GM21360 (cell line): Measurements from ENCODE around the gene POP4.

Source experiments
- ATAC-seq: cut with Tn5 transposase; IDR thresholded peaks from one replicate; pipeline ENCODE4 v1.9.1; 2021; ENCODE audit warnings: mild to moderate bottlenecking, moderate library complexity; ENCODE audit not compliant: unreplicated experiment

POP4 gene

DNA sequence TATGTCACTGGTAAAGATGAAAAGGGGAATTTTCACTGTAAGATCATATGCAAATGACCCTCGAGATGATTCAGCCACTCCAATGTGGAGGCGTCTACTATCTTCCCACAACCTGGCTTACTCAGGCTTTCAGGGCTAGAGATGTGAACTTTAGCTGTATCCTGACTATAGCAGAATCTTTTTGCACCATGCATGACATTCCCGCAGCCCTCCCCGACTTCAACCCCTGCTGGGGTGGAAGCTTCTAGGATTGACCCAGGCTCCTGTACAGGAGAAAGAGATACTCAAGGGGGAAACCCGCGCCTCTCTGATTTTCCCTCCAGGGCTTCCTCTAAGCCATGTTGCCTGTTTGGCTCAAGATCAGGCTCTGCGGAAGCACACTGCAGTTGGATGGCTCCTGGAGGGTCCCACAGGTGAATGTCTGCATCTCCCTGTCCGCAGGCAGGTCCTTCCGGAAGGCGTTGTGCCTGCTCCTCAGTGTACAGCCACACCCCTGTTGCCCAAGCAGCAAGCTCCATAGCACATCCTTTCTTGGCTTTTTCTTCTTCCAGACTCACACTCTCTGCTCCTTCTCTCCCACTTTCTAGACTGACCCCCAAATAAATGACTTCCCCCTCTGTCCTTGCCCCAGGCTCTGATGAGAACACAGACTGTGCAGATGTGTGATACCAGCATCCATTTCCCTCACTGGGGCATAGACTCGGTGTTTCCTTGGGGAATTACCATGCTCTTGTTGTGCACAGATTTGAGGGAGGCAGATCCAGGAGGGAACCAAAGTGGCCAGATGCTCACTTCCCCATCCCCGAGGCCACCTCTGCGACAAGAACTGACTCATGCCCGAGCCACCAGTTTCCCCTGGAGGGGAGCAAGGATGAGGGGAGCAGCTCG is 29.1 kb upstream of the POP4 start:
- peak; percentile 72 for ATAC-seq

DNA sequence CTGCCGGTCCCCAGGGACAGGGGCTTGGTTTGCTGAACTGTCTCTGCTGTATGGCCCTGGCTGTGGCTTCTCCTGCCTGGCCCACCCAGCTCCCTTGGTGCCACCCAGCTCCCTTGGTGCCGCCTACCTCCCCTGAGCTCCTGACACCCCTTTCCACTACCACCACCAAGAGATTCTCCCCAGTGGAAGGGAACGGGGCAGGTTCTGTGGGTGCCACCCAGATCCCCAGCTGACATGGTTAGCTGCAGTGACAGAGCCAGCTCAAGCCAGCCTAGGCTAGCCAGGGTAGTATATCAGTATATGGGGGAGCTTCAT is 28.5 kb upstream of the POP4 start:
- no peak for ATAC-seq

DNA sequence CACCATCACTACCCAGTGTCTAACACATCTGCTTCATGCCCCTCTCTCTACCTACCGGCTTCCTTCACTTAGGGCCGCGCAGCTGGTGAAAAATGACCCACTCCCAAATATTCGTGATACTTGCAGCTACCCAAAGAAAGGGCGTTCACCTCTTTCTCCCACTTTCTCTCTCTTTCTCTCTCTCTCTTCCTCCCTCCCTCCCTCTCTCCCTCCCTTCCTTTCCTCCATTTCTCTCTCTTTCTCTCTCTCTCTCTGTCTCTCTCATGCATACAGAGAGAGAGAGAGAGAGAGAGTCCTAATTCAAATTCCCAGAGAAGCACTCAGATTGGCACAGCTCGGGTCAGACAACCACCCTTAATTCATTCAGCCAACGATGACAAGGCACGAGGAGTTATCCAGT is 27.7 kb upstream of the POP4 start:
- ATAC-seq: no peak

DNA sequence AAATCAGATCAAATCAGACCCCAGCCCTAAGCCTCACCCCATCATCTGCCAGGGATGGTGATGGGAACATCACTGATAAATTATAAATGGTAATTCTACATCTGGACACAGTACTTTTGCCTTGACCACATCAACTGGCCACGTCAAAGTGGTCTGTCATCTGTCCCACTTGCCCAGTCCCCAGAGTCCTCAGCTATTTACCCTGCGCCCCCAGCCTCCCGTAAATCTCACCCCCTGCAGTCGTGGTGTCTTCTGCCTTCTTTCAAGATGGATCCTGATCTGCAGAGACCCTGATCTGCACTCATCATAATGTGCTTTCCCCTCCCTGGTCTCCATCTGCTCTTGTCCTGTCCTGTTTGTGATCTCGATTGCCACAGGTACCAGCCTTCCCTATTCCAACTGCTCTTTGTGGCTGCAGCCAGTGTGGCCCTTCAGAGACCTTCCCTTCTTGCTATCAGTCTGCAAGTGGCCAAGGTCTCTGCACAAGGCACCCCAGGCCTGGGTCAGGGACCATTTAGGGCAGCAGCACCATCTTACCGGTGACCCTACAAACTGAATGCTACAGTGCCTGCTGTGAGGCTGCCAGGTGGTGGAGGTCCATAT is 26.7 kb upstream of the POP4 start:
- no peak for ATAC-seq

DNA sequence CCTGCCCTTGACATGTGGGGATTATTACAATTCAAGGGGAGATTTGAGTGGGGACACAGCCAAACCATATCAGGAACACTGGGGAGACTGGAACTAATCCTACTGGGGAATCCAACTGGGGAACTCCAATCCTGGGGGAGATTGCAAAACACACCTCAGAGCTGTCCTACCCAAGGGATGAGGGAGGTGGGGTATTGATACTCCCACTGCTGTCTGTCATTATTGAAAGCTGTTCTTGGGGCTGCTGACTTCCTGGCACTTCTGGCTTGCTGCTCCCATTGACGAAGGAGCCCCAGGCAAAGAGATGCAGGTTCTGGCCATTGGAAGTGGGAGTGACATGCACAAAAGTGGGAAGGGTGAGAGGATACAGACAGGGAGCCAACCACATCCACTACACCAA is 24.7 kb upstream of the POP4 start:
- no peak for ATAC-seq

DNA sequence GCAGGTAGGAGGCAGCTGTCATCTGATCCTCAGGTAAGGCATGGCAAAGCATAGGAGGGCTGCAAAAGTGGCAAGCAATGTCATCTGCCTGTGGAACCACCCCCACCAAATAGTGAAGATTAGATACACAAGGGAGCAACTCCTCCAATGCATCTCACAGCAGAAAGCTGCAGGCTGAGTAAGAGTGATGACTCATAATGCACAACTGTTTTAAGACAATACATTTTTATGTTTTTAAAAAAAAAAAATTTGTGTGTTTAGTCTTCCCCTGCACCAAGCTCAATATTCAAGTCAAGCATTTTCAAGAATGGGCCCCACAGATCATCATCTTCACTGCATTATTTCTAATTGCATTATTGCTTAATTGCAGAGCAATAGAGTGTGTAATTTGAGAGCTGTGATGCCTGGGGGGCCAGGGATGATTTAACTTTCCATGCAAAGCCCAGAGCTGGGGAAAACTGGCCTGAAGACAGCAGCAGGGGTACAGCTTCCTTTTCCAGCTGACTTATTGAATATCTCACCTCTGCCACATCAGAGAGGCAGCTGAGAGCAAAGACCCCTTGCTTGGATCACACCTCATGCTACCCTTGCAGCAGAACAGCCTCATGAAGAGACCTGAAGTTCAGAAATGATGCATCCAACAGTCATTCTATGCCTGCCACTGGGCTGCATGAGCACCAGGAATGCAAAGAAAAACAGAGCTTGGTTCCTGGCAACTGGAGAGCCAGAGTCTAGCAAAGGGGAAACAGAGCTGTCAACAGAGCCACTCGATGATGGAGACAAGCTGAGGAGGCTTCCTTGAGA is 22.7 kb upstream of the POP4 start:
- no peak for ATAC-seq

DNA sequence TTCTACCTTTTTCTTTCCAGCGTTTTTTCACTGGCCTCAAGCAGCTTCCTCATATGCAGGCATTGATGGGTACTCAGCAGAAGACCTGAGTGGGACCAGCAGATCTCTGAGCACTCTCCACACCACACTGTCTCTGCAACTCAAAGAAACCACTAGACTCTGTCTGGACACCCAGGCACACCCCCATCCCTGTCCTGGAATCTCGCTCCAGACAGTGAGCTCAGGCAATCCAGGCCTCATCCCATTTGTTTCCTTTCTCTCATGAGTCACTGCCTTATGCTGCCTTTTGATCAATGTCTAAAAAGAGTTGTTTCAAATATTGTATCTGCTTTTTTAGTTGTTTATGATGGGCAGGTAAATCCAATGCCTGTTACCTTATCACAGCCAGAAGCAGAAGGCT is 19.7 kb upstream of the POP4 start:
- no peak for ATAC-seq

DNA sequence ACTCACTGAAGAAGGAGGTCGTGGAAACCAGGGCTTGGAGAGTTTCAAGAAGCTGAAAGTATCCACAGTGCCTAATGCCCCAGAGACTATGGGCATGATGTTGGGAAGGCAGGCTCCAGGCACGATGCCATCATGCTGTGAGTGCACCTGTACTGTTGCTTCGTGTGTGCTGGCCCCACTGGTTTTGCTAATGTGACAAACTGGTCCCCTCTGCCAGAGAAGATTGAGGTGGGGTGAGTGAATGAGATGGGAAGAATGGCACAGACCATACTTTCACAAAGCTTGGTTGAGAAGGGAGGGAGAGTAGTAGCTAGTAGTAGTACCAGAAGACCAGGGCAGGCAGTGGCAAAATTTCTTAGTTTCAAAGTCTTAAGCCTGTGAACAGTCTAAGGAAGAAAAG is 19.0 kb upstream of the POP4 start:
- no peak for ATAC-seq

DNA sequence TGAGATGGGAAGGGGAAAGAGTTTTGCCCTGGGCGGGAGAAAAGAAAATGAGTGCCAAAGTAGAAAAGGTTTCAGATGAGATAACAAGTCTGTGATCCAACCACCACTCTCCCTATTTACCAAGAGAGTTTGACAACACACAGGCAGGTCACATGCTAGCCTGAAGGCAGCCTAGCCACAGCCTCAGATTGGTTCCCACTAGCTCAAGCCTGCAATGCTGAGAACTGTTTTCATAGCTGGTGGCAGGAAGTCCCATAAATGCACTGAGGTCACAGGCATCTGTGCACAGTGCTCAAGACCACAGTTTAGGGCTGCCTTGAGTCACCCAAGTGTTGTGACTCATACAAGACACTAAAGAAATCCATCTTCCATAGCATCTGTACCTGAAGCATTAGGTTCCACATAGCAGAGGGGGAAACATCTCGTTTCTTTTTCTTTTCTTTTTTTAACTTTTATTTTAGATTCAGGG is 18.5 kb upstream of the POP4 start:
- ATAC-seq: peak; percentile 93

DNA sequence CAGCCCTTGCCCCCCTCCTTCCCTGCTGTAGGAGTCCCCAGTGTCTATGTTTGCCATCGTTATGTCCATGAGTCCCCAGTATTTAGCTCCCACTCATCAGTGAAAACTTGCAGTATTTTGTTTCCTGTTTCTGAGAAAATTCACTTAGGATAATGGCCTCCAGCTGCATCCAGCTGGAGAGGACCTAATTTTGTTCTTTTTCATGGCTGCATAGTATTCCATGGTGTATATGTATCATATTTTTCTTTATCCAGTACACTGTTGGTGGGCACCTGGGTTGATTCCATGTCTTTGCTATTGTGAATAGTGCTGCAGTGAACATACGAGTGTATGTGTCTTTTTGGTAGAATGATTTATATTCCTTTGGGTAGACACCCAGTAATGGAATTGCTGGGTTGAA is 18.0 kb upstream of the POP4 start:
- ATAC-seq: no peak

DNA sequence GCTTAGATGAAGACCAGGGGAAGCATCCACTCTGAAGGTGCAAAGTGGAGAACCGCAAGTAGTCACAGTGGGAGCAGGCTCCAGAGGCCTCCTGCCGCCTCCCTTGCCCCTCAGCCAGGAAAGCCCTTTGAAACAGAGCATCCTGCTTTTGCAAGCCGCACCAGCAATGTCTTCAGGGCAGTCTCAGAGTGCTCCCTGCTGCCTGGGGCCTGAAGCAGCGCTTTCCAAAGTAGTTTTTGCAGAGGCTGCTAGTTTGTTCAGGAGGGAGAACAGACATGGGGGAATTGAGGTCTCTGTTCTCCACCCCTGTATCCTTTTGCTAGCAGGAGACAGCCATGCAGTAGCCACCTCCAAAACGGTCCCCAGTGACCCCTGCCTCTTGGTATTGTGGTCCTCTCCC is 15.8 kb upstream of the POP4 start:
- no peak for ATAC-seq

DNA sequence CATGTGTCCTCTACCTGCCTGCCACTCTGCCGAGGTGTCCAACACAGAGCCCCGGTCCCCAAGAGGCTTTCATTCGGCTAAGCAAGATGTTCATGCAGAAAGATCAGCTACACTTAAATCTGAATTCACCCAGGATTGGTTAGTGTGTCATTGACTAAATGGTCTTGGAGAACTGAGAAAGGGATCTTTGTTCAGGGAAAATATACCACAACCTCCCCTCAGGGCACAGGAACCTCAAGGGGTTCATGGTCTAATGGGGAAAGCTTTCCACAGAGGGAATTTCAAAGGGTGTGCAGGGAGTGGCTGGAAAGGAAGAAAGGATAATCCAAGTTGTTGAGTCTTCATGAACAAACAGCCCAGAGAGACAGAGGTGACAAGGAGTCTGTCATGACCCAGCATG is 14.4 kb upstream of the POP4 start:
- no peak for ATAC-seq

DNA sequence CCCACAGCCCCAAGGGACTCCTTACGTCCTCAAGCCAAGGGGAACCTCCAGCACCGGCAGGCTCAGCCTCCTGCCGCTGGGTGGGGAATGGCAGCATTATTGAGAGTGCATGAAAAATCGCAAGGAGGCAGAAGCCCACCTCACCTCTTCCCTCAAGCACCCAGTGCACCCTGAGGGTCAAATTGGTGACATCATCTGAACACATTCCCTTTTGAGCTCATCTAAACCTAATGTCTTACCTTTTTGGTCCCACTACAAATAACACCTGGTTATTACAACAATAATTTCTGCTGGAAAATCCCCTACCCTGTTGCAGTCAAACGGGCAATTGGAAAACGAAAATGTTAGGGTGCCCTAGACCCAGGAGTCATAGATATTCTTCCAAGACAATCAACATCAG is 12.2 kb upstream of the POP4 start:
- no peak for ATAC-seq

DNA sequence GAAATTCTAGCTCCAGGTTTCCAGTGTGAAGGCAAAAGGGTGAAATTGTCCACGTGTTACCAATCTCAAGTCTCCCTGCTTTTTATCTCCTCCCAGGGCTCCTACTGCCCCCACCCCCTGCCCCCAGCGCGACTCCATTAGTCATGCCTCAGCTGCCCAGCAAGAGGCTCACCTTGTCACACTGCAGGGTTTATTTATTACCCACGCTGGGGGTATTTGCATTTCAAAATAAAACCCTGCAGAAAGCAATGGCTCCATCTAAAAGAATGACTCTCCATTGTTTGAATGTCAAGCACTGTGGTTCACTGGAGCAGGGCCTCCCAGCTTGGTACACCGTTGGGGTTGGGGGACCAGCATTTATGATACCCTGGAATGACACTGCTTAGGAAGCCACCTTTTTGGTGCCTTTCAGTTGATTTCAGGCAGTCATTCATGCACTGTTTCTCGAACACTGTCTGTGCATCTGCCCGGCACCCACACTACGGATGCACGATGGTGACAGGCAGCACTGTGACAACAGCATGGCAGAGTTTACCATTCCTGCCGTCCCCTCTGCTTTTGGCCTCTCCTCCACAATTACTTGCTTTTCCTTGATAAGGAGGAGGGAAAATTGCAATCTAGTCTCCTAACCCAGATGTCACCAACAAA is 9.9 kb upstream of the POP4 start:
- no peak for ATAC-seq

DNA sequence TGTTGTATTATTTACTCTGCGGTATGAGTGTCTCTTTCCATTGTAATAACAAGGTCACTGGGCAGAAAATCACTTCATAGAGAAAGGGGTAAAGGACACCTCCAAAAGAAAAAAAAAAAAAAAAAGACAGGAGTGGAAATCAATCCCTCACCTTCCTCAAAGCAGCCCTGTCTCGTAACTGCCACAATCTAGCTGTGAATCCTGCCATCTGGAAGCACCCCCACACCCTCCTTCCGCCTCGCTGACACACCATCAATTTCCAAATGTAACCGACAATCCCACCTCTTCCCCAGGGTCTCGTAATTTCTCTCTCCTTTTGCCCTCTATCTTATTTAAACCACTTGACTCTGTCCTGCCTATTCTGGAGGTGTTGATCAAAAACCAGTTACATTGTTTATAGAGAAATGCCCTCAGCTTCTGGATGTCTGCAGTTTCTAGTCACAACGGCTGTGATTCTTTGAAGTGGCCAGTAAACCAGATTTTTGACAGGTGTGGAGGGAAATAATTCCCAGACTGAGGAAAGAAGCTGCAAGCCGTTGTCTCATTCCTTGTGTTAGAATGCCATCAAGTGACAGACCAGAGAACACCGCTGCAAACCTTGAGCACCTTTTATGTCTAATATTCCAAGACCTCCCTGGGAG is 9.1 kb upstream of the POP4 start:
- ATAC-seq: no peak

DNA sequence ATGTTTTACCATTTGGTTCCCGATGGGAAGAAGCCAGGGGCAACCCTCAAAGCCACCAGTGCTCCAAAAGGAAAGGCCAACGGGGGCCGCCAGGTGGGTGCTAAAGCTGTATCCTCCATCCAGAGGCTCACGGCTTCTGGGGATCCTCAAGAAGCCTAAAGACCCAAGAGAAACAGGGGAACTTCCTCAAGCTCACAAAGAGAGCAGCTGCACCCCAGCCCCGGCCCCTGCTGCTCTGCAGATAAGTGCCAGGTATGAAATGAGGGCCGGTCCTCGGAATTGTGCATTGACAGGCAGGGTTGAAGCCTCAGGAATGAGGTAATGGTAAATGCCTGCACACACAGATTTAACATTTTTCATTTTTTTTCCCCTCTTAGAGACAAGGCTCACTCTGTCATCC is 8.0 kb upstream of the POP4 start:
- ATAC-seq: no peak

DNA sequence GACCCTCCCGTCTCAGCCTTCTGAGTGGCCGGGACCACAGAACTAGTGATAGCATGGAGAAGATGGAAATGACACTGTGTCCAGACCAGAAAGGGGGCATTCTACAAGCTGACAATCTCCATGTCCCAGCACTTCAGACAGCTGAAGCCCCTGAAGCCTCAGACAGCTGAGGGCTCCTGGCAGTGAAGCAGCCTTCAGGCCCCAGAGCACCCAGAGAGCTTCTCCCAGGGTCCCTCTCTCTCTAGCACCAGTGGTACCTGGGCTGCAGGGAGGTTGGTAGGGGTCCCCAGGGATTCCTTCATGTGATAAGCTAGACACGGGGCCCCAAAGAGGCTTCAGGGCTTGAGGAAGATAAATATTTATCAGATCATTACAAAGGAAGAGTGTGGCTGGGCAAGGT is 7.6 kb upstream of the POP4 start:
- no peak for ATAC-seq

DNA sequence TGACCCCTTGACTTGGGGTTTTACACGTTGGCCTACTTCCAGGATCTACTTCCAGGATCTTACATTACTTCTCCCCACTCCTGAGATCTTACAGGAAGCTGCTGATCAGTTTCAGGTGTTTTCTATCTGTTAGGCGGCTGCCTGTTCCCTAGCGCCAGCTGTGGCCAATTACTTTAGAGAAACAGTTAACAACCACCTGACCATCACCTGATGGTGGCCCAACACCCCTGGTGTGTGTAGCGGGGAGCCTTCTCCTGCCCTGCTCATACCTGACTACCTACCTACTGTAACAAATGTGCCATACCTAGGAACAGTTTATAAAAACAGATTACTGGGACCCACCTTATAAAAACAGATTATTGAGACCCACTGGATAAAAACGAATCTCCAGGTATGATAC is 2.8 kb upstream of the POP4 start:
- ATAC-seq: no peak

DNA sequence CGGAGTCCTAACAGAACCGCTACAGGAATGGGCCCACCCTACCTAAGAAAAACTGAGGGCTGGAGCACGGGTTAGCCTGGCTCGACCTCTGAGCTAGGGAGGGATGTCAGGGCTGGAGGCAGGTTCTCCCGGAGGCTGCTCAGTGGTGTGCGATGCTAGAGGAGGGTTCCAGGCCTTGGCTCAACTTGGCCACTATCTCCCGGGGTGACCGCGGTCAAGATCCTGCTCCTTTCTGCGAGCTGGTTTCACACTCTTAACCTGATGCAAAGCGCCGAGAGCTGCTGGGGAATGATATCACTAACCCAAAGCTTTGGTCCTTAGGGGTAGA is 301 bp downstream of the POP4 start:
- no peak for ATAC-seq

DNA sequence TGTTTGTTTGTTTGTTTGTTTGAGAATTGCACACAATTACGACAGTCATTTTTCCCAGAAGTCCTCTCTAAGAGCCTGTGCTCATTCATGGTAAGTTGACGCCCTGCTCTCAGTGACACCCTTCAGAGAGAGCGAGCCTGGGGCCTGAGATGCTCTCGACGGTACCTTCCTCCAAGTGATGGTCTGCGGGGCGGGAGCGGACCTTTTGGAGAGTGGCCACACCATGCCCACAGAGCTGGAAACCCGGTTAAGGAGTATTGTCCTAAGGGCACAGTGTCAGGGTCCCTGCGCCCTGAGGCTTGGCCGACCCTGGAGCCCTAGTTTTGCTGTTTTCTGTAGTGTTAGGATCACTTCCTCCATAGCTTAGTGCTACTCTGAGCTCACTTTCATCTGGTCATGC is 3.6 kb downstream of the POP4 start:
- no peak for ATAC-seq

DNA sequence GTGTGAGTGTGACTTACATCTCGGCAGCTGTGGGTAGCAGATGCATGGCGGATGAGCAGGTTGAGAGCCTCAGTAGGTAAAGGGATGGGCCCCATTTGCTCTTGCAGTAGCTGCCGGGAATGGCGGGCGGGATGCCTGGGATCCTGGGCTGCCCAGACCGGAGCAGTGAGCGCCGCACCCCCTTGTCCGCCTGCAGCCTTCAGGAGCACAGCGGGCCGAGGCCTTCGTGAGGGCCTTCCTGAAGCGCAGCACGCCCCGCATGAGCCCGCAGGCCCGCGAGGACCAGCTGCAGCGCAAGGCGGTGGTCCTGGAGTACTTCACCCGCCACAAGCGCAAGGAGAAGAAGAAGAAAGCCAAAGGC is 4.1 kb downstream of the POP4 start:
- ATAC-seq: no peak
